Occipital lobe (tissue), 2 donors: ENCODE measurements around the gene CARD14. TPM values are rescaled to one million over a fixed set of nuclear protein-coding genes. Genes with fewer than 3 reads are reported as not detected.

Experiments
- DNase-seq: peaks from one replicate; lab custom pipeline; 2025; lab: John Stamatoyannopoulos, UW
- total RNA-seq: library from RNA; depleted of rRNA; stranded (reverse); fragments of >200 nt; gene quantifications from one replicate; pipeline ENCODE4 v1.2.3, GENCODE V29; 2014

CARD14 gene
- total RNA-seq, 1 donor from 2014 or later = 0.31 TPM

DNA sequence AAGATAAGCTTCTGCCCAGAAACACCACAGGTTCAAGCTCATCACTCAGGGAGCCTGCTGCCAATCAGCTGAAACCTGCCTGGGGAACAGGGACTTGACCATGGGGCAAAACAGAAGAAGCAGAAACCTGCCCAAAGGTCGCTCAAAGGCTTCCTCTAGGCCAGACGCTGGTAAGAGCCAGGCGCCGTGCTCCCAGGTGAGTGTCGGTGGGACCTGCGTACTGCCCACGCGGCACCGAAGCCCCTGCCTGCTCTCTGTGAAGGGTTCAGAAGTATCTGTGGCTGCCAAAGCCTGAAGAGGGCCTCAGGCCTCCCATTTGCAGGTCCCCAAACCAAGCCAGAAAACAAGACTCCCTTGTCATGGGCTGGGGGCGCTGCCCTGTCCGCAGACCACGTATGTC lies 39.9 kb downstream of the CARD14 start:
- no peak for DNase-seq

DNA sequence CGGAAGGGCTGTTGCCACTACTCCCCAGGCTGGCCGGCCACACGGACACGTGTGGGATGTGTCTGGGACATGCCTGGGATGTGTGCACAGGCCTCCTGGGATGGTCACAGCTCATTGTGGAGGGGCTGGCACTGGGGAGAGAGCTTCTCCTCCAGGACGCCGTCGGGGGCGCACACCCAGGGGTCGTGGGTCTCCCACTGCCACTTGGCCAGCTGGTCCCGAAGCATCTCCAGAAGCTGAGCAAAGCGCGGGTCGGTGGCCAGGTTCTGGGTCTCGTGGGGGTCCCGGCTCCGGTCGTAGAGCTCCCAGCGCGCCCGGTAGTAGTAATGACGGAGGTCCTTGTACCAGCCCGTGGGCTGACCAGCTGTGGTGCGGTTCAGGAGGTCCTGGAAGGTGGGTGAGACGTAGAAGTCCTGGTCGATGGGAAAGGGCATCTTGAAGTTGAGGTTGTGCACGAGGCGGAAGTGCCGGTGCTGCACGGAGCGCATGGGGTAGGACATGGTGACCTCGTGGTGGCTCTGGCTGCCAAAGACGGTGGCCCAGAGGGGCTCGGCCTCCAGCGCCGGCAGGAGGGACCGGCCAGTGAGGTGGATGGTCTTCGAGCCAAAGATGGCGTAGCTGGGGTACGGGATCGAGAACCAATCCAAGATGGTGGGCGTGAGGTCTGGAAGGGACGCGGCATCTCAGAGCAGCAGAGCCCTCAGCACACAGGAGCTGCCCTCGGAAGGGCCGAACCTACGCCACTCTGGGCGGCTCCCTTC lies 40.7 kb downstream of the CARD14 start:
- no peak for DNase-seq

DNA sequence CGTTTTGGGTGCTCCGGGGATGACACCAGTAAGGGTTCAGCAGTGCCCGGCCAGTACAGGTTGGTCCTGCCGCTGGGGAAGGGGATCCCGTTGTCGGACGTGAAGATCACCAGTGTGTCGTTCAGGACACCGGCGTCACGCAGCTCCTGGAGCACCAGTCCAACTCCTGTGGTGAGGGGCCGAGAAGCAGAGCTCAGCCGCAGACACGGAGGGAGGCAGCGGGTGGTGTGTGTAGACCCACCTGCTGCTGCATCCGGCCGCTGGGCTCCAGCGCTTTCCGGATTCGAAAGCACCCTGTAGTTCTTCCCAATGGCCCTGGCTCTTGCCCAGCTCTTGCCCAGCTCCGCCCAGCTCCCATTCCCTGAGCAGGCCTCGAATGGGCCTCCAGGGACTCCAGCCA lies 42.3 kb downstream of the CARD14 start:
- DNase-seq = no peak

DNA sequence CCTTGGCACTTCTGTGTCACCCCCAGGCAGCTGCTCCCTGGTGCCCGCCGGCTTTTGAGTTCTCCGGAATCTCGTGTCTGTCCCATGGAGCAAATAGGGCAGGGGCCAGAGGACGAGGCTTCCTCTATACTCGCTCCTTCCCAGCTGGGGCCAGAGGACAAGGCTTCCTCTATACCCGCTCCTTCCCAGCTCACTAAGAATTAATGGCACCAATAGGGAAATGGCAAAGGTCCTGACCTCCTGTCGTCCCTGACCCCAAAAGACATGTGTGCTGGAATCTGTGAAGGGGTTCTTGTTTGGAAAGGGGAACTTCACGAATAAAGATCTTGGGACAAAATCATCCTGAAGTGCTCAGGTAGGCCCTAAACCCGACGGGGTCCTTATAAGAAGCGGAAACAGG lies 42.7 kb downstream of the CARD14 start:
- no peak for DNase-seq

DNA sequence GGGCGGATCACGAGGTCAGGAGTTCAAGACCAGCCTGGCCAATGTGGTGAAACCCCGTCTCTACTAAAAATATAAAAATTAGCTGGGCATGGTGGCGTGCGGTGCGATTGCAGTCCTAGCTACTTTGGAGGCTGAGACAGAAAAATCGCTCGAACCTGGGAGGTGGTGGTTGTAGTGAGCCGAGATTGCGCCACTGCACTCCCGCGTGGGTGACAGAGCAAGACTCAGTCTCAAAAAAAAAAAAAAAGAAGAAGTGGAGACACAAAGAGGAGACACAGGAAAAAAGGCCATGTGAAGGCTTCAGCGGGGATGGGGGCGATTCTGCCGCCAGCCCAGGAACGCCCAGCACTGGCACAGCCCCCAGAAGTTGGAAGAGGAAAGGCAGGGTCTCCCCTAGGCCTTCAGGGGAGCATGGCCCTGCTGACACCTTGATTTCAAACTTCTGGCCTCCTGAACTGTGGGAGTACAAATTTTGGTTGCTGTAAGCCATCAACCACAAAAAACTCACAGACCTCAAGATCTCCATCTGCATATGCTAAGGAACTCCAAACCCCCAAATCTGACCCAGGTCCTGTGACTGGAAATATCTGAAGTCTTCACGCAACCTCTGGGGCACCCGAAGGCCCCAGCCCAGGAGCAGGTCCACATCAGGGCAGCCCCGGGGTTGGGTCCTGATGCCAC lies 43.3 kb downstream of the CARD14 start:
- DNase-seq = no peak

DNA sequence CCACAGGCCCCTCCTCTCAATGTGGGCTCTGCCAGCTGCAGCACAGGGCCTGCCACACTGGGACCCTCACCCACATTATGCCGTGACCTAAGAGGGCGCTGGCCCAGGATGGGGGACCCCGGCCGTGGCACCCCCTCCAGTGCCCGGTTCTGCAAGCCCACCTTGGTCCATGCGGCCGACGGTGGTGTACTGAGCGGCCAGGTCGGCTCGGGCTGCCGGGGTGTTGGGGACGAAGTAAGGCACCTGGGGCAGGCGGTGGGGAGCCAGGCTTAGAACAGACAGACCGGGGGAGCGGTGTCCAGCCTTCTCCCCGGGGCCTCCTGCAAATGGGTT lies 43.8 kb downstream of the CARD14 start:
- no peak for DNase-seq

DNA sequence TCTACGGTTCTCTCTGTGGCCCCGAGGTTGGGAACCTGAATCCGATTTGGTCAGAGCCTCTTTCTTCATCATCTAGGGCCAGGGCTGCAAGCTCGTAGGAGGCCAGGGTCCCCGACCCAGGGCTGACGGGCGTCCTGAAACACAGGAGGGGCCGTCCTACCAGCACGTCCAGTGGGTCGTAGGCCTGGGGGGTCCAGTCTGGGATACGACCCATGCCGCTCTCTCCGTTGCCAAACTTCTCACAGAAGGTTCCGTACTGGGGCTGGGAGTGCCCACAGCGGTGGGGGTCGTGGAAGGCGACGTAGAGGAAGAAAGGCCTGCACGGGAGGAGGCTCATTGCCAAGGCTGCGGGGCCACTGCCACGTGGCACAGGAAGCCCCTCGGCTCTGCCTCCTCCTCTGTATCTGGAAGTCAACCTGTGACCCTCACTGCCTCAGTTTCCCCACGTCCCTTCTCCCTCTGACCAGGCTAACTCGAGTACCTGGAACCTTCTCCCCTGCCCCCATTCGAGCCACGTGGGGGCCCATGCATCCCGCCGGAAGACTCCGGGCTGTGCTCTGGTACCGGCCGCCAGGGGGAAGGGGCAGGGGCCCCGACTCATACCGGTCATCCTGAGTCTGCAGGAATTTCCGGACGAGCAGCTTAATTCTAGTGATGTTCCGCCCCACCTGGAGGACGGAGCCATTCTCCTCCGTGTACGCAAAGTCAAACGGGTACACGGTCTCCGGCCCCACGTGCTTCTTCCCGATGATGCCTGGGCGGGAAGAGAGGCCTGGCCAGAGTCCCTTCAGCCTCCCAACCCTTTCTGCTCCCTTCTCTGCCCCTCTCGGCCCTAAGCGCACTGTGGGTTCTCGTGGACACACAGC lies 44.4 kb downstream of the CARD14 start:
- DNase-seq = no peak

- no peak for DNase-seq
Measured at GRCh38 chr17:80214878-80215210, 45.0 kb downstream of the CARD14 start.

- no peak for DNase-seq
Measured at GRCh38 chr17:80216473-80217456, 46.9 kb downstream of the CARD14 start.

GRCh38 chr17:80217703-80218362 lies 48.0 kb downstream of the CARD14 start:
- DNase-seq = no peak

GRCh38 chr17:80218391-80218790 lies 48.6 kb downstream of the CARD14 start:
- DNase-seq = no peak

GRCh38 chr17:80219013-80219762 lies 49.4 kb downstream of the CARD14 start:
- no peak for DNase-seq

DNA sequence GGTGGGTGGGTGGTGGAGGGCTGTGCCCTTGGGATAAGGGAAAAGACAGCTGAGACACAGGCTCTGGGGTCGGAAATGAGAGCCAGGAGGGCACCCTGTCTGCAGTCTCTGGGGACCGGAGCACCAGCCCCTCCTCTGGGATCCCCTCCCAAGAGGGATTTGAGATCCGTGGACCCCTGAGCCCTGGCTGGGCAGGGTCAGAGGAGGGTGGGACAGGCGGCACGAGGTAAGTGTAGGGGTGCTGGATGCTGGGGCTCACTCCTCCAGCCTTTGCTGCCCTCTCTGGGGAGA lies 49.9 kb downstream of the CARD14 start:
- no peak for DNase-seq

- peak; percentile 19 for DNase-seq
Measured at GRCh38 chr17:80220054-80220735, 50.4 kb downstream of the CARD14 start, which contains the start of the genes SGSH and SLC26A11. Gene SGSH (minus strand): TSS chr17:80220333. CDS start chr17:80220313, 20 bp downstream. Gene SLC26A11 (plus strand): TSS chr17:80220427. CDS start chr17:80221561, 1,134 bp downstream.

DNA sequence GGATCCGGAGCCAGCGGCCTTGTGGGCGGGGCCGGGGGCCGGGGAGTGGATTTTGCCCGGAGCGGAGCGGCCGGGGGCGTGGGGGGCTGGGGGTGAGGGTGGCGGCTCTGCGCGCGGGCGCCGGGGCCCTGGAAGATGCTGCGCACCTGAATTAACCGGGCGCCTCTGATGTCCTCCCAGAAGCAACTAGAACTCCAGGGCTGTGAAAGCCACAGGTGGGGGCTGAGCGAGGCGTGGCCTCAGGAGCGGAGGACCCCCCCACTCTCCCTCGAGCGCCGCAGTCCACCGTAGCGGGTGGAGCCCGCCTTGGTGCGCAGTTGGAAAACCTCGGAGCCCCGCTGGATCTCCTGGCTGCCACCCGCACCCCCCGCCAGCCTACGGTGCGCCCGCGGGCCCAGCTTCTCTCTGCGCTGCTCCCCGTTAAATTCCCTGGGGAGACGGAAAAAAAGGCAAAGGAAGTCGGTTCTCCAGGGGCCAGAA lies 50.9 kb downstream of the CARD14 start:
- DNase-seq = no peak

- DNase-seq = no peak
Measured at GRCh38 chr17:80221351-80222105, 51.7 kb downstream of the CARD14 start.

DNA sequence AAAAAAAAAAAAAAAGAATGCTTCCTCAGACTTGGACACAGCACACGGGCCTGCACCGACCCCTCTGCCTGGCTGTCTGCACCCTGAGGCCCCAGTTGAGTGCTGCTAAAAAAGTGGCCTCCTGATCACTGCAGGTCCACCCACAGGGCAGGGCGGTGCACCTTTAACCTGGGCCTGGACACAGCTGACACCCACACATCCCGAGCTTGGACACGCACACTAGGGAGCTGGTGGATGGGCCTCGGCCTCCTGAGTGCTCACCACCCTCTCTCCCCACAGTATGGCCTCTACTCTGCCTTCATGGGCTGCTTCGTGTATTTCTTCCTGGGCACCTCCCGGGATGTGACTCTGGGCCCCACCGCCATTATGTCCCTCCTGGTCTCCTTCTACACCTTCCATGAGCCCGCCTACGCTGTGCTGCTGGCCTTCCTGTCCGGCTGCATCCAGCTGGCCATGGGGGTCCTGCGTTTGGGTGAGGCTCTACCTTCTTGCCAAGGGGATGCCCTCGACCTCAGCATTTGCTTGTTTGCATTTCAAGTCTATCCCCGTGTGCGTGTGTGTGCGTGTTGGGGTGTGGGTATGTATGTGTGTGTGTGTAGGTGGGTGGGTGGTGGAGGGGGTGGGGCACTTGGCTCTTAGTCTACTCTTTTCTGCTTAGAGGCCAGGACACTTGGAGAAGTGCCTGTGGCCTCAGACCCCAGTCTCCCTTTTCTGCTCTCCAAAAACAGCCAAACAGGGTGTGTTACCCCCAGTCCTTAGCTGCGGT lies 52.7 kb downstream of the CARD14 start:
- DNase-seq = no peak
